GM19397 (cell line): ENCODE data around the gene RTL1.

Experiments used
- ATAC-seq: cut with Tn5 transposase; IDR thresholded peaks from one replicate; pipeline ENCODE4 v1.9.1; 2021; ENCODE audit warnings: mild to moderate bottlenecking, moderate library complexity; ENCODE audit not compliant: unreplicated experiment

RTL1 gene

DNA sequence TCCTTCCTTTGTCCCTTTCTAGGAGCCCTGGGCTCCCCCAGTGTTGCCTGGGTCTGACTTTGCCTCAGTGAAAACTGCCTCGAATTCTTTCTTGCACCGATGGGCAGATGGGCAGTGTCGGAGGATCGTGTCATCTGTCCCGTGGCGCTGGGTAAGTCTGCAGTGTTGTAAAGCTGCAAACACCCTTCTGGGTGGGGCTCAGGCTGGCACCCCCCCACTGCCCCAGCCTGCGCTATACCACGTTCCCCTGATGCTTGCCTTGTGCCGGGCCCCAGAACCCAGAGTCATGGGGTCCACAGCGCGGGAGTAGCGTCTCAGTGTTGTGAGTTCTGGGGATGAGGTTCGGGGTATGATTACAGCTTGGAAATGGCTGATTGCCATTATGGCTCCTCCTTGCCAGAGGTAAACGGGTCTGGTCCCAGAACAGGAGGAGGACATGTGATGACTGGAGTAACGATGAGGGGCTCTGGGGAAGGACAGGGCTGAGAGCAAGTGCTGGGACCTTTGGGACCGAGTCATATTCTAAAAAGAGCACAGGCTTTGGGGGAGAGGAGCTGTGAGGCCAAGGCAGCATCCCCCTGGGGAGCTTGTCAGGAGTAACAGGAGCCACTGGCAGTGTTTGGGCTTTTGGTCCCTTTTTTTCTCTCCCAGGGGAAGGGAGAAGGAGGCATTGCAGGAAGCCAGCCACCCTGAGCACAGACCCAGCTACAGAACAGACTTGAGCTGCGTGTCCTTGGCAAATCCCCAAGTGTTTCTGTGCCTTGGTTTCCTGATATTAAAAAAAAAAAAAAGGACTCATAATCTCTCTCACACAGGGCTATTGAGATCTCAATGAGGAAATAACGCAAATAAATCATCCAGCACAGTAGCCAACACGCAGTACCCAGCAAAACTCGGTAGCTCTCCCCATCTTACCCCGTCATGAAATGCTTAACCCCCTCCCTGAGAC, 4.3 kb downstream of the RTL1 start:
- ATAC-seq, result no peak

DNA sequence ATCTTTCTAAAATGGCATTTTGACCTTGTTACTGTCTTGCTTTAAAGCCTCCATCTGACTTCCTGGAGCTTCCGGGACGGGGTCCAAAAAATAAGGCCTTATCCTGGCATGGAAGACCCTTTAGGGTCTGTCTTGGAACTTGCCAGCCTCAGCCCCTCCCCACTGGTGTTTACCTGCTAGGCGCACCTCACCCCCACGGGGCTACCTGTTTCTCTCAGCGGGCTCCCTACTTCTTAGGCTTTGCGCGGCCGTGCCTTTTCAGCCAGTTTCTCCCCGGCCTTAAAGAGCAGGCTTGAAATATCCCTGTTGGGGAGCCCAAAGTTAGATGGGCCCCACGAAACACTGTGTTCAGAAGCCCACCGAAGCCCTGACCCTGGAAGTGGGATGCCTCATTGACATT, 5.1 kb downstream of the RTL1 start:
- no peak for ATAC-seq

DNA sequence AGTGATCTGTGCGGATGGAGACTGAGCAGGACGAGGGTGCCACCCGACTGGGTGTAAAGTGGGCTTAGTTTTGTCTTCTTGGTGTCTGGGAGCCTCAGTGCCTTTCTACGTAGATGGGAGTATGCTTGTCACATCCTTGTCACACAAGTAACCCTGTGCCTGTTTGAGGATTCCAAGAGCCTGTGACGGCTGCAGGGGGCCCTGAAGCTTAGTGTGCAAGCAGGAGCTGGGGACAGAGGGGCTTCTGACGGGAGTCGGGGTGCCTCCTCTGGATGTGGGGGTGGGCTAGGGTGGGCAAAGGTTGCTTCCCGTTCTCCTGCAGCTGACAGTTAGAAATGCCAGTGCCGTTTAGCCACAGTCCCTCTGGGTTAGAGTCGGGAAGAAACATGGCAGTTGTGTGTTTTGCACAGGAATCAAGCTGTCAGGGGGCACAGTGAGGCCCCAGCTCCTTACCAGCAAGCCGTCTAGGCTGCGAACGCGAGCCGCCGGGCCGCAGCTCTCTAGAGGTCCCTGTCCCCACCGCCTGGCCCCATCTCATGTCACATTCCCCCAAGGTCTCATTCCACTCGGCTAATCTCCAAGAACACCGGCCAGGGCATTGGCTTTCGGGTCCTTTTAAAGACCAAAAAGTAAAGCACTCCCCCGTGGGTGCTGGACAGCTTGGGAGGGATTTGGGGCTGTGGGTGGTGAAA, 7.0 kb downstream of the RTL1 start:
- ATAC-seq, result no peak

- no peak for ATAC-seq
Measured at GRCh38 chr14:100895411-100895810, 8.1 kb downstream of the RTL1 start.

GRCh38 chr14:100894416-100894815, 9.1 kb downstream of the RTL1 start:
- ATAC-seq, result no peak

- no peak for ATAC-seq
Measured at GRCh38 chr14:100893760-100894159, 9.8 kb downstream of the RTL1 start.

DNA sequence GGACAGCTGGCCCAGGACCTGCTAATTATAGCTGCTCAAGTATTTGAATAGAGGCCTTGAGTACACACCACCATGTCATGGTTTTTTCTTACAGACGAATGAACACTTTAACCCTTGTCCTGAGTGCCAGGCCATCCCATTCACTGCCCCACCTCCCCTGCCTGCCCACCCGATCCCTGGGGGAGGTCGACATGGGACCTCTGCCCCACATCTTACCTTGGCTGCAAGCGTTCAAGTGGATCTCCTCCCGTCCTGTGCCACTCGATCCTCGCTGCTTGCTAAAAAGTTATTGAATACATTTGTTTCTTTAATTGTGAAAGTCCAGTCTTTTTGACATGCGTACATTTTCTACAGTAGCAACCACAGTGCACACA, 10.3 kb downstream of the RTL1 start:
- ATAC-seq, result no peak

- ATAC-seq, result no peak
Measured at GRCh38 chr14:100892496-100893227, 10.9 kb downstream of the RTL1 start.

DNA sequence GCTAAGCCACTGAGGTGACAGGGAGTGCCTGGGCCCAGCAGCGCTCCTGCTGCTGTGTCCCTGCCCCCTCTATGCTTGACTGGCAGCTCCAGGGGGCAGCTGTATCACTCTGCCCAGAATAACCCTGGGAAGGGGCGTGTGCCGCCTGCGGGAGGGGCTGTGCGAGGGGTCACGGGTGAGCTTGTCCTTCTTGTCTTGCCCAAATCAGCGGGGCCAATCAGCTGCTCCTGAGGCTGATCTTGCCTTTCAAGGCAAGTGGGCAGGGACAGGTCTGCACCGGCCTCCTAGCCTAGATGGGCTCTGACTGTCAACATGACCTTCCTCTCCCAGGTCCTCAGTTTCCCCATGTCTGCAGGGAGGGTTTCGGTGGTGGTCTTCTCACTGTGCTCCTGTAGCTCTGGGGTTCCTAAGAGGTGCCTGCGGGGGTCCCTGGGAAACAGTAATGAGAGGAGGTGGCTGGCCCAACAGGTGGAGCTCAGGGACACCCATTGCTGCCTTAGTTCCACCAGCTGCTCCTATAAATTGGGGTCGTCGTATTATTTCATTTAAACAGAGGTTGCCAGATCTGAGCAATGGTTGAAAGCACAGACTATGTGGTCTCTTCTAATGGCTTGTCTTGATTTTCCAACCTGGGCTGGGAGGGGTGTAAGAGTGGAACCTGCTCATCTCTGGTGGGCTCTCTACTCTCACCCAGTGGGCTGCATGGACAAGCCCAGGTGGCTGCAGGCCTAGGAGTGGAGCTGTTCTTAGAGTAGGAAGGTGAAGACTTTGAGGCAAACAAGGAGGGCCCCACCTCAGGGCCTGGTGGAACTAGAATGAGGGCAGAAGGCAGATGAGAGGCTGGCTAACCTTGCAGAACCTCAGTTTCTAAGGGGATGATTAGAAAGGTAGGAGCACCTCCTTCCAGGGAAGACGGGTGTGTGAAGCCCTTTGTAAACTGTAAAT, 11.7 kb downstream of the RTL1 start:
- no peak for ATAC-seq

DNA sequence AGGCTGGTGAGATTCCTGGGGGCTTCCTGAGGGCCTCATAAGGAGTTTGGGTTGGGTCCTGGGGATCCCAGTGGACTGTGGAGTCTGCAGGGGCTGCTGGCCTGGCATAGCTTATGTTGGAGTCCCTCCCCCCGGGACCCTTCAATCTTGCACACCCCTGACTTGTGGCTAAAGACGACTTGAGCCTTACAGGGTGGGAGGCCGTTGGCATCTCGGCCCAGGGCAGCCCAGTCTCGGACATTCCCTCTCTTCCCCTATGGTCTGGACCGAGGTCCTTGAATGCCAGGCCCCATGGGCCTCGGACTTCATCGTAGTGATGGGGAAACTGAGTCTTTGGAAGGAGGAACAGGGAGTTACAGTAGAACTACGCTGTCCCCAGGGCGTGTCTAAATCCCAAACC, 12.5 kb downstream of the RTL1 start:
- ATAC-seq, result no peak

GRCh38 chr14:100890061-100890850, 13.3 kb downstream of the RTL1 start:
- no peak for ATAC-seq

GRCh38 chr14:100889641-100890040, 13.9 kb downstream of the RTL1 start:
- ATAC-seq, result no peak

- no peak for ATAC-seq
Measured at GRCh38 chr14:100888789-100889315, 14.7 kb downstream of the RTL1 start.

GRCh38 chr14:100887728-100888335, 15.7 kb downstream of the RTL1 start:
- ATAC-seq, result no peak

DNA sequence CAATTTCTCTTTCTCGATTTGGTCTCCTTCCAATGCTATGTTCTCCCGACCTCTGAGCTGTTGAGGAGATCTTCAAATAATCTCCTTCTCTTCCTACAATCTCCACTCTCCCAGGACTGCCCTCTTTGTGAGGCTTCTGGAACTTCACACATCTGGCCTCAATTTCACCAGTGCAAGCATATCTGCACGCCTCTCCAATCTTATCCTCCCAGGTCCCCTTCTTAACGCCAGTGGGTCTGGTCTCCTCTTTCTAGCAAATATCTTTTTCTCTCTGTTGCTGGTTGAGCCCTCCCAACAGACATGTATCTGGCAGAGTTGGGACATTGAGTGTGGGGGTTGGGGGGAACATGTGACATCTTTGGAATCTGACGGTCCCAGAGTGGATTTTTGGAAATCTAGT, 17.9 kb downstream of the RTL1 start:
- no peak for ATAC-seq

DNA sequence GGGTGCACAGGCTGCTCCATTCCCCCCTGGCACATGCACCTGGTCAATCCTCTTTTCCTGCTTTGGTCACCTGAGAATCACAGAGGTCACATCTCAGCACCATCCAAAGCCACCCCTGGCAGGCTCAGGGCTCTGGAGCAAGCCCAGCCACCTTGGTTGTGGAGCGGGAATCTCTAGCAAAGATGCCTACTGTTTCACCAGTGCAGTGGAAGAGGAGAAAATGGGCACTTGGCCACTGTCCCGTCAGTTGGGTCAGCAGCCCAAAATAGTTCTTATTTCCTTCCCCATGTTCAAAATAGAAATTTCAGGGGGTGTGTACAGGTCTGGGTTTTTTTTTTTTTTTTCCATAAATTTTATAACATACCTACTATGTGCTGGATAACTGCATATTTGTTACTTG, 18.3 kb downstream of the RTL1 start:
- ATAC-seq, result no peak

- no peak for ATAC-seq
Measured at GRCh38 chr14:100884456-100884855, 19.1 kb downstream of the RTL1 start.

- no peak for ATAC-seq
Measured at GRCh38 chr14:100883789-100884101, 19.8 kb downstream of the RTL1 start.
